ENCODE data around the gene WNT4. TPM values are rescaled to one million over a fixed set of nuclear protein-coding genes. Genes with fewer than 3 reads are reported as not detected.
A peak's percentile ranks its signal among the peaks of the same experiment; 100 is the strongest.
"Not testable (repeated sequence)": the region's sequence is repeated elsewhere in the genome, so short reads cannot be mapped to it uniquely, and the experiment has no call there.

WNT4 gene
- total RNA-seq, 1 experiment from 2014 or later = 0.79 TPM

DNA sequence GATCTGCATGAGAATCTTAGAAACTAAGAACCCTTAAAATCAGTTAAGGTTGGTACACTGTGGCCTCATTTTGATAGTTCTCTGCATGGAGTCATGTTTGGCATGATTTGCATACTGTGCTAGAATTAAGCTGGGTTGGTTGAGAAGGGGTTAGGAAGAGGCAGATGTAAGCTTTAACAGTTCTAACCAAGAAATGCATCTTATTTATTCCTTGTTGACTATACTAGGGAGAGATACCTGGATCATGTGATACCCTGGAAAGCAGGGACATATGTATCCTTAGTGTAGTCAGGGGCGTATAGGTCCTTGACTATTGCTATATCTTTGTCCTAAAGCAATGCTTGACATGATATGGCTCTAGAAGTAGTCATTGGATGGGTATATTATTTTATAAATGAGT, 49.4 kb downstream of the WNT4 start:
- Mint-ChIP-seq H3K4me1 (ENCODE audit: low read depth, unreplicated experiment) (peaks cover 5% of the 10 kb centered on the region), H3K9me3 (ENCODE audit: unreplicated experiment) (no peaks in the 10 kb centered on the region), H3K27ac (ENCODE audit: unreplicated experiment) (no peak overlapping the region), H3K27me3 (ENCODE audit: insufficient read depth, unreplicated experiment) (no peaks in the 10 kb centered on the region), H3K4me3 (ENCODE audit: unreplicated experiment) (no peak overlapping the region), H3K36me3 (ENCODE audit: insufficient read depth, unreplicated experiment) (peaks cover 80% of the 10 kb centered on the region)
- no peaks in the 10 kb centered on the region for H3K4me1 ChIP-seq
- CTCF ChIA-PET = no interaction called here
- no peak overlapping the region for H3K4me3 ChIP-seq (ENCODE audit: low read depth, low read length)
- H3K9me3 ChIP-seq = no peaks in the 10 kb centered on the region
- intact Hi-C loops (cut with micrococcal nuclease; ENCODE audit: unreplicated experiment) = no loop called here
- TF ChIP-seq, protein P1, sequence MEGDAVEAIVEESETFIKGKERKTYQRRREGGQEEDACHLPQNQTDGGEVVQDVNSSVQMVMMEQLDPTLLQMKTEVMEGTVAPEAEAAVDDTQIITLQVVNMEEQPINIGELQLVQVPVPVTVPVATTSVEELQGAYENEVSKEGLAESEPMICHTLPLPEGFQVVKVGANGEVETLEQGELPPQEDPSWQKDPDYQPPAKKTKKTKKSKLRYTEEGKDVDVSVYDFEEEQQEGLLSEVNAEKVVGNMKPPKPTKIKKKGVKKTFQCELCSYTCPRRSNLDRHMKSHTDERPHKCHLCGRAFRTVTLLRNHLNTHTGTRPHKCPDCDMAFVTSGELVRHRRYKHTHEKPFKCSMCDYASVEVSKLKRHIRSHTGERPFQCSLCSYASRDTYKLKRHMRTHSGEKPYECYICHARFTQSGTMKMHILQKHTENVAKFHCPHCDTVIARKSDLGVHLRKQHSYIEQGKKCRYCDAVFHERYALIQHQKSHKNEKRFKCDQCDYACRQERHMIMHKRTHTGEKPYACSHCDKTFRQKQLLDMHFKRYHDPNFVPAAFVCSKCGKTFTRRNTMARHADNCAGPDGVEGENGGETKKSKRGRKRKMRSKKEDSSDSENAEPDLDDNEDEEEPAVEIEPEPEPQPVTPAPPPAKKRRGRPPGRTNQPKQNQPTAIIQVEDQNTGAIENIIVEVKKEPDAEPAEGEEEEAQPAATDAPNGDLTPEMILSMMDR (IDR thresholded peaks at IDR 0.05; ENCODE audit: insufficient read depth in 1 of 2, low read depth in 1 of 2, low read length in 1 of 2, severe bottlenecking in 1 of 2, unreplicated experiment in 1 of 2) = no peak
- no TSS peak for BruUV-seq (replicated peaks)
- no peak for DNase-seq
- no peaks in the 10 kb centered on the region; the same call in 1 of the 2 replicates for H3K36me3 ChIP-seq (ENCODE audit: control insufficient read depth, insufficient read depth, low read length)
- no peaks in the 10 kb centered on the region for H3K27me3 ChIP-seq (replicated peaks; ENCODE audit: control insufficient read depth, insufficient read depth, low read length)
- POLR2A ChIA-PET = no interaction called here

DNA sequence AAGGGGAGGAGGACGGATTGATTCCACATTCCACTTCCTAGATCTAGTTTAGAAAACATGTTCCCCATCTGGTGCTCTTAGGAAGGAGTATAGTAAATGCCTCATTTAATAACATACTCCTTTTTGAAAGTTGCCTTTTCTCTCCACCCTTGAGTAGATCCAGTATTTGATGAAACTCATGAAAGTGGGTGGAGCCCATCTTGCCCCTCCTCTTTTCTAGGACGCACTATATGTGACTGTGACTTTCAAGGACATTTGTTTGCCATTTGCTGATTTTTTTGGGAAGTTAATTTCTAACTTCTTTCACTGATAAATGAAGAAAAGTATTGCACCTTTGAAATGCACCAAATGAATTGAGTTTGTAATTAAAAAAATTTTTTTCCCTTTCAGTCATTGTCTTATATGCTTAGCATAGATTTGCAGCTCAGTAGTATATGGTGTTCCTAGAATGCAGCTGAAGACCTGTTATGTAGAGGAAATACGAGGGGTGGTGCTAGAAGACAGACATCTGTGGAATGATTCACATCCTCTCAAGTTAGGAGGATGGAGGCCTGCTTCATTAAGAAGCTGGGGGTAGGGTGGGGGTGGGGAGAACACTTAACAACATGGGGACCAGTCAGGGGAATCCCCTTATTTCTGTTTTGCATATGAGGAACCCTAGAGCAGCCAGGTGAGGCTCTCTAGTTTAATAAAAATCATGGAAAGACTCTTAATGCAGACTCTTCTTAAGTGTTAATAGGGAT, 50.7 kb downstream of the WNT4 start:
- POLR2A ChIA-PET; H3K27me3 ChIP-seq (replicated peaks; ENCODE audit: control insufficient read depth, insufficient read depth, low read length); H3K27ac Mint-ChIP-seq (ENCODE audit: unreplicated experiment); H3K9me3 Mint-ChIP-seq (ENCODE audit: unreplicated experiment); H3K9me3 ChIP-seq; CTCF ChIA-PET; H3K27me3 Mint-ChIP-seq (ENCODE audit: insufficient read depth, unreplicated experiment); DNase-seq; H3K36me3 ChIP-seq (ENCODE audit: control insufficient read depth, insufficient read depth, low read length); H3K4me3 ChIP-seq (ENCODE audit: low read depth, low read length); intact Hi-C loops (cut with micrococcal nuclease; ENCODE audit: unreplicated experiment); H3K4me1 Mint-ChIP-seq (ENCODE audit: low read depth, unreplicated experiment); H3K4me3 Mint-ChIP-seq (ENCODE audit: unreplicated experiment); H3K4me1 ChIP-seq: not testable (repeated sequence)
- BruUV-seq (replicated peaks) = TSS peak; percentile 83
- peaks cover 80% of the 10 kb centered on the region for H3K36me3 Mint-ChIP-seq (ENCODE audit: insufficient read depth, unreplicated experiment)

GRCh38 chr1:22090867-22091266, 52.0 kb downstream of the WNT4 start:
- no peaks in the 10 kb centered on the region for H3K27me3 ChIP-seq (replicated peaks; ENCODE audit: control insufficient read depth, insufficient read depth, low read length)
- no peaks in the 10 kb centered on the region for H3K9me3 ChIP-seq
- Mint-ChIP-seq H3K9me3 (ENCODE audit: unreplicated experiment) (no peaks in the 10 kb centered on the region), H3K27me3 (ENCODE audit: insufficient read depth, unreplicated experiment) (no peaks in the 10 kb centered on the region), H3K36me3 (ENCODE audit: insufficient read depth, unreplicated experiment) (peaks cover 86% of the 10 kb centered on the region), H3K4me1 (ENCODE audit: low read depth, unreplicated experiment) (peaks cover 5% of the 10 kb centered on the region), H3K27ac (ENCODE audit: unreplicated experiment) (no peak overlapping the region), H3K4me3 (ENCODE audit: unreplicated experiment) (no peak overlapping the region)
- H3K36me3 ChIP-seq (ENCODE audit: control insufficient read depth, insufficient read depth, low read length) = no peaks in the 10 kb centered on the region; the same call in 1 of the 2 replicates
- intact Hi-C loops (cut with micrococcal nuclease; ENCODE audit: unreplicated experiment) = no loop called here
- BruUV-seq (replicated peaks) = no TSS peak
- ChIA-PET CTCF (no interaction called here), POLR2A (no interaction called here)
- TF ChIP-seq, protein P1 (IDR thresholded peaks at IDR 0.05; ENCODE audit: insufficient read depth in 1 of 2, low read depth in 1 of 2, low read length in 1 of 2, severe bottlenecking in 1 of 2, unreplicated experiment in 1 of 2) = no peak
- no peaks in the 10 kb centered on the region for H3K4me1 ChIP-seq
- H3K4me3 ChIP-seq (ENCODE audit: low read depth, low read length) = no peak overlapping the region
- DNase-seq = no peak
